Measurements from ENCODE around the gene CC2D2B. TPM values are rescaled to one million over a fixed set of nuclear protein-coding genes. Genes with fewer than 3 reads are reported as not detected.

CC2D2B gene
- total RNA-seq, 1 donor from 2014 or later: 2.5 TPM

- no peak overlapping the region for H3K4me3 ChIP-seq
- H3K27ac ChIP-seq: no peak overlapping the region
- H3K27me3 ChIP-seq: no peaks in the 10 kb centered on the region
- TF ChIP-seq POLR2AphosphoS5 (IDR thresholded peaks at IDR 0.05; ENCODE audit: insufficient read depth in 1 of 2, low read depth in 1 of 2) (no peak), POLR2A (IDR thresholded peaks at IDR 0.05) (no peak), CTCF (IDR thresholded peaks at IDR 0.05) (no peak)
- intact Hi-C loops (cut with DNase I): no loop called here
- no peaks in the 10 kb centered on the region for H3K9me3 ChIP-seq
- no peaks in the 10 kb centered on the region for H3K36me3 ChIP-seq
- no peaks in the 10 kb centered on the region for H3K4me1 ChIP-seq
- DNase-seq (ENCODE audit: extremely low spot score in 2 of 2): no peak
Measured at GRCh38 chr10:96072674-96073073, 164.9 kb downstream of the CC2D2B start.

GRCh38 chr10:96073722-96074121 lies 165.9 kb downstream of the CC2D2B start:
- H3K4me3 ChIP-seq: no peak overlapping the region
- no peak overlapping the region for H3K27ac ChIP-seq
- H3K4me1 ChIP-seq: no peaks in the 10 kb centered on the region
- DNase-seq (ENCODE audit: extremely low spot score in 2 of 2): no peak
- no peaks in the 10 kb centered on the region for H3K27me3 ChIP-seq
- intact Hi-C loops (cut with DNase I): no loop called here
- H3K9me3 ChIP-seq: no peaks in the 10 kb centered on the region
- no peaks in the 10 kb centered on the region for H3K36me3 ChIP-seq
- no peak for TF ChIP-seq CTCF (IDR thresholded peaks at IDR 0.05)
- no peak for TF ChIP-seq POLR2AphosphoS5 (IDR thresholded peaks at IDR 0.05; ENCODE audit: insufficient read depth in 1 of 2, low read depth in 1 of 2)

- TF ChIP-seq POLR2A (IDR thresholded peaks at IDR 0.05): no peak
- no peak for TF ChIP-seq POLR2AphosphoS5 (IDR thresholded peaks at IDR 0.05; ENCODE audit: insufficient read depth in 1 of 2, low read depth in 1 of 2)
- TF ChIP-seq CTCF (IDR thresholded peaks at IDR 0.05): no peak
- intact Hi-C loops (cut with DNase I): no loop called here
Measured at GRCh38 chr10:96074776-96075175, 167.0 kb downstream of the CC2D2B start.

GRCh38 chr10:96075977-96076376 lies 168.2 kb downstream of the CC2D2B start:
- no peaks in the 10 kb centered on the region for H3K36me3 ChIP-seq
- no peak overlapping the region for H3K4me3 ChIP-seq
- intact Hi-C loops (cut with DNase I): no loop called here
- no peak overlapping the region for H3K27ac ChIP-seq
- no peaks in the 10 kb centered on the region for H3K9me3 ChIP-seq
- TF ChIP-seq POLR2A (IDR thresholded peaks at IDR 0.05): no peak
- TF ChIP-seq POLR2AphosphoS5 (IDR thresholded peaks at IDR 0.05; ENCODE audit: insufficient read depth in 1 of 2, low read depth in 1 of 2): no peak
- no peak for TF ChIP-seq CTCF (IDR thresholded peaks at IDR 0.05)
- H3K4me1 ChIP-seq: no peaks in the 10 kb centered on the region
- DNase-seq (ENCODE audit: extremely low spot score in 2 of 2): no peak
- H3K27me3 ChIP-seq: no peaks in the 10 kb centered on the region

More at GRCh38 chr10:96074776-96075175, 167.0 kb downstream of the CC2D2B start:
- no peaks in the 10 kb centered on the region for H3K4me1 ChIP-seq
- H3K4me3 ChIP-seq: no peak overlapping the region
- no peaks in the 10 kb centered on the region for H3K27me3 ChIP-seq
- DNase-seq (ENCODE audit: extremely low spot score in 2 of 2): no peak
- H3K9me3 ChIP-seq: no peaks in the 10 kb centered on the region
- no peak overlapping the region for H3K27ac ChIP-seq
- H3K36me3 ChIP-seq: no peaks in the 10 kb centered on the region

- Histone ChIP-seq H3K36me3 (no peaks in the 10 kb centered on the region), H3K27ac (no peak overlapping the region), H3K9me3 (no peaks in the 10 kb centered on the region), H3K27me3 (no peaks in the 10 kb centered on the region), H3K4me1 (no peaks in the 10 kb centered on the region), H3K4me3 (no peak overlapping the region)
- TF ChIP-seq POLR2AphosphoS5 (IDR thresholded peaks at IDR 0.05; ENCODE audit: insufficient read depth in 1 of 2, low read depth in 1 of 2) (no peak), POLR2A (IDR thresholded peaks at IDR 0.05) (no peak), CTCF (IDR thresholded peaks at IDR 0.05) (no peak)
- no peak for DNase-seq (ENCODE audit: extremely low spot score in 2 of 2)
- intact Hi-C loops (cut with DNase I): no loop called here
Measured at GRCh38 chr10:96077156-96077555, 169.4 kb downstream of the CC2D2B start.

Data from vagina (tissue), 2 donors.